Muscle layer of colon (tissue), 2 donors: ENCODE measurements around the gene NOX4.
"Not testable (repeated sequence)": the region's sequence is repeated elsewhere in the genome, so short reads cannot be mapped to it uniquely, and the experiment has no call there.

Experiments used
- H3K27ac ChIP-seq: one replicate; pipeline ENCODE4 v1.7.0; 2013; ENCODE audit warnings: low read depth, mild to moderate bottlenecking, low read length, moderate library complexity
- H3K27me3 ChIP-seq, 2 donors: one replicate each; pipeline ENCODE4 v1.7.0; 2013; ENCODE audit warnings: low read length in 2 of 2, mild to moderate bottlenecking in 2 of 2; ENCODE audit not compliant: insufficient read depth in 2 of 2, control insufficient read depth in 1 of 2
- H3K36me3 ChIP-seq: one replicate; pipeline ENCODE4 v1.7.0; 2013; ENCODE audit warnings: mild to moderate bottlenecking, low read length; ENCODE audit not compliant: insufficient read depth
- H3K4me1 ChIP-seq: one replicate; pipeline ENCODE4 v1.7.0; 2013; ENCODE audit warnings: mild to moderate bottlenecking, low read length; ENCODE audit not compliant: insufficient read depth
- H3K4me3 ChIP-seq, 2 donors: one replicate each; pipeline ENCODE4 v1.7.0; 2013; ENCODE audit warnings: low read length in 2 of 2, low read depth in 1 of 2, mild to moderate bottlenecking in 1 of 2, moderate library complexity in 1 of 2
- H3K9ac ChIP-seq: one replicate; pipeline ENCODE4 v1.7.0; 2013; ENCODE audit warnings: low read length
- H3K9me3 ChIP-seq: one replicate; pipeline ENCODE4 v1.7.0; 2013; ENCODE audit warnings: mild to moderate bottlenecking, low read length
- donor health status: abdominal sarcoma.
- donor health status: Adenocarcinoma of cecum.

The NOX4 gene

GRCh38 chr11:89338073-89338472 lies 153.1 kb downstream of the NOX4 start:
- not testable (repeated sequence) for H3K27ac ChIP-seq, H3K4me1 ChIP-seq, H3K4me3 ChIP-seq, H3K36me3 ChIP-seq, H3K27me3 ChIP-seq, H3K9me3 ChIP-seq, H3K9ac ChIP-seq

GRCh38 chr11:89337100-89337650 lies 154.0 kb downstream of the NOX4 start:
- not testable (repeated sequence) for H3K4me3 ChIP-seq, H3K4me1 ChIP-seq, H3K36me3 ChIP-seq, H3K27ac ChIP-seq, H3K9ac ChIP-seq, H3K9me3 ChIP-seq, H3K27me3 ChIP-seq

GRCh38 chr11:89333704-89334103 lies 157.5 kb downstream of the NOX4 start:
- H3K9me3 ChIP-seq, H3K27me3 ChIP-seq, H3K36me3 ChIP-seq, H3K4me3 ChIP-seq, H3K4me1 ChIP-seq, H3K9ac ChIP-seq, H3K27ac ChIP-seq: not testable (repeated sequence)

- H3K36me3 ChIP-seq, H3K27me3 ChIP-seq, H3K9me3 ChIP-seq, H3K4me3 ChIP-seq, H3K4me1 ChIP-seq, H3K9ac ChIP-seq, H3K27ac ChIP-seq: not testable (repeated sequence)
Observed at GRCh38 chr11:89331940-89332339, 159.2 kb downstream of the NOX4 start.

- Histone ChIP-seq H3K4me1 (no peaks in the 10 kb centered on the region), H3K9me3 (no peaks in the 10 kb centered on the region), H3K27ac (no peak overlapping the region), H3K4me3 (no peak overlapping the region), H3K36me3 (no peaks in the 10 kb centered on the region), H3K9ac (no peak overlapping the region), H3K27me3 (no peaks in the 10 kb centered on the region)
Observed at GRCh38 chr11:89327885-89328284, 163.3 kb downstream of the NOX4 start.

GRCh38 chr11:89321401-89321800 lies 169.8 kb downstream of the NOX4 start:
- no peaks in the 10 kb centered on the region for H3K4me1 ChIP-seq
- H3K27me3 ChIP-seq: no peaks in the 10 kb centered on the region
- no peaks in the 10 kb centered on the region for H3K36me3 ChIP-seq
- no peaks in the 10 kb centered on the region for H3K9me3 ChIP-seq
- H3K27ac ChIP-seq: no peak overlapping the region
- H3K4me3 ChIP-seq: no peak overlapping the region
- H3K9ac ChIP-seq: no peak overlapping the region

GRCh38 chr11:89310607-89311006 lies 180.6 kb downstream of the NOX4 start:
- H3K9me3 ChIP-seq: not testable (repeated sequence)

GRCh38 chr11:89309321-89309985 lies 181.7 kb downstream of the NOX4 start:
- not testable (repeated sequence) for H3K27me3 ChIP-seq, H3K9me3 ChIP-seq, H3K27ac ChIP-seq, H3K4me1 ChIP-seq, H3K4me3 ChIP-seq, H3K9ac ChIP-seq, H3K36me3 ChIP-seq

More at GRCh38 chr11:89310607-89311006, 180.6 kb downstream of the NOX4 start:
- H3K36me3 ChIP-seq, H3K27ac ChIP-seq, H3K4me1 ChIP-seq, H3K4me3 ChIP-seq, H3K9ac ChIP-seq, H3K27me3 ChIP-seq: not testable (repeated sequence)

- H3K9ac ChIP-seq, H3K27ac ChIP-seq, H3K36me3 ChIP-seq, H3K4me3 ChIP-seq, H3K4me1 ChIP-seq, H3K27me3 ChIP-seq, H3K9me3 ChIP-seq: not testable (repeated sequence)
Observed at GRCh38 chr11:89308272-89308671, 182.9 kb downstream of the NOX4 start.

GRCh38 chr11:89303029-89303428 lies 188.1 kb downstream of the NOX4 start:
- not testable (repeated sequence) for H3K4me1 ChIP-seq, H3K27me3 ChIP-seq, H3K27ac ChIP-seq, H3K36me3 ChIP-seq, H3K9ac ChIP-seq, H3K9me3 ChIP-seq, H3K4me3 ChIP-seq

- not testable (repeated sequence) for H3K4me3 ChIP-seq, H3K27ac ChIP-seq, H3K9ac ChIP-seq
Observed at GRCh38 chr11:89295023-89295422, 196.2 kb downstream of the NOX4 start.

GRCh38 chr11:89293965-89294679 lies 197.1 kb downstream of the NOX4 start:
- Histone ChIP-seq H3K9me3 (no peaks in the 10 kb centered on the region), H3K27me3 (no peaks in the 10 kb centered on the region), H3K4me1 (no peaks in the 10 kb centered on the region), H3K4me3 (no peak overlapping the region), H3K27ac (no peak overlapping the region), H3K36me3 (no peaks in the 10 kb centered on the region), H3K9ac (no peak overlapping the region)

More at GRCh38 chr11:89295023-89295422, 196.2 kb downstream of the NOX4 start:
- not testable (repeated sequence) for H3K9me3 ChIP-seq, H3K36me3 ChIP-seq, H3K4me1 ChIP-seq, H3K27me3 ChIP-seq
